Fibroblast of gingiva (primary cell): ENCODE results near the gene RC3H2.

Source experiments
- DNase-seq: peaks from one replicate; pipeline ENCODE4 v3.0.0-alpha.2; 2011; ENCODE audit warnings: low read depth

Gene RC3H2

DNA sequence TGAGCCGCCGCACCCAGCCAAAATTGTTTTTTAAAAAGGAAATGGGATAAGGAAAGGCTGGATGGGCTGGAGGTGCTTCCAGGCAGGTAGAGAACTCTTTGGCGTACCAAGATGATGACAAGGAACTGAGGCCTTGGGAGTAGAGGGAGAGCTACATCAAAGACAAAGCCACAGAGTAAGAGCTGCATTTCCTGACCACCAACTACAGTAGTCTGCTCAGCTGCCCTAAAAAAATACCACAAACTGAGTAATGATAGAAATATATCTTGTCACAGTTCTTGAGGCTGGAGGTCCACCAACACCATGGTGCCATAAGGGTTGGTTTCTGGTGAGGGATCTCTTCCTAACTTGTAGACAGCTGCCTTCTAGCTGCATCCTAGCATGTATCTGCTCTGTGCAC, 97.0 kb downstream of the RC3H2 start:
- DNase-seq = no peak

DNA sequence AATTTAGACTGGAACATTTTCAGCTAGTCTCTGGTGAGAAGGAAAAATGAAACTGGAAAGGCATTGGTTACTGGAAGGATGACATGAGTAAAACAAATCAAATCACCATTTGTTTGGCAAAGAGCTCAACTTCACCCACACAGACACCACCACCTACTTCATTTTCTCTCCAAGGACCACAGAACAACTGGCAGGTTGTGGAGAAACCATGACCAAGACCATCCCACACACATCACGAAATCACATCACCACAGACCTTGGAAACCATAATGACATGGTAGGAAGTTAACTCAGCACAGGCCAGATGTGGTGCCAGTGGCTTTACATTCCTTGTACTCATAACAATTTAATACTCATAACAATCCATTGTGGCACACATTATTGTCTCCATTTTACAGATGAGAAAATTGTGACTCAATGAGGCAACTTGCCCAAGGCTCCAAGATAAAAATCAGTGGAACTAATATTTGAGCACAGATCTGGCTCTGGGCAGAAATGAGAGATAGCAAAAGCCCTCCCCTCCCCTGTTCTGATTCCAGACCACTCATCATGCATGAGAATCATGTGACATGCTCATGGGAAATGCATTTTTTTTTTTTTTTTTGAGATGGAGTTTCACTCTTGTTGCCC, 97.8 kb downstream of the RC3H2 start:
- DNase-seq = no peak

DNA sequence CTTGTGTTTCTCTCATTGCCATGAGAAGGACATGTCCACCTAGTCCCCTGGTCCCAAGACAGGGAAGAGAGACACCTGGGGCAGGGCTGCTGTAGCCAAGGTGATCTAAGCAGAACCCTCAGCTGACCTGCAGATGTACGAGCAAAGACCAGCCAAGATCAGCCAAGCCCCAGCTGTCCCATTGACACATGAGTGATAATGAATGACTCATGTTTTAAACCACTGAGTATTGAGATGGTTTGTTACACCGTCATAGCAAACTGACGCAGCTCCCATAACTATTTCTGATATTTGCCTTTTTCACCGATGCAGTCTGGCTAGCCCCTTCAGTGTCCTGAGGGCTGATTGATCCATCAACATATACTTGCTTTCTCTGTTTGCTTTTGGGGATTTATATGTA, 98.5 kb downstream of the RC3H2 start:
- no peak for DNase-seq

DNA sequence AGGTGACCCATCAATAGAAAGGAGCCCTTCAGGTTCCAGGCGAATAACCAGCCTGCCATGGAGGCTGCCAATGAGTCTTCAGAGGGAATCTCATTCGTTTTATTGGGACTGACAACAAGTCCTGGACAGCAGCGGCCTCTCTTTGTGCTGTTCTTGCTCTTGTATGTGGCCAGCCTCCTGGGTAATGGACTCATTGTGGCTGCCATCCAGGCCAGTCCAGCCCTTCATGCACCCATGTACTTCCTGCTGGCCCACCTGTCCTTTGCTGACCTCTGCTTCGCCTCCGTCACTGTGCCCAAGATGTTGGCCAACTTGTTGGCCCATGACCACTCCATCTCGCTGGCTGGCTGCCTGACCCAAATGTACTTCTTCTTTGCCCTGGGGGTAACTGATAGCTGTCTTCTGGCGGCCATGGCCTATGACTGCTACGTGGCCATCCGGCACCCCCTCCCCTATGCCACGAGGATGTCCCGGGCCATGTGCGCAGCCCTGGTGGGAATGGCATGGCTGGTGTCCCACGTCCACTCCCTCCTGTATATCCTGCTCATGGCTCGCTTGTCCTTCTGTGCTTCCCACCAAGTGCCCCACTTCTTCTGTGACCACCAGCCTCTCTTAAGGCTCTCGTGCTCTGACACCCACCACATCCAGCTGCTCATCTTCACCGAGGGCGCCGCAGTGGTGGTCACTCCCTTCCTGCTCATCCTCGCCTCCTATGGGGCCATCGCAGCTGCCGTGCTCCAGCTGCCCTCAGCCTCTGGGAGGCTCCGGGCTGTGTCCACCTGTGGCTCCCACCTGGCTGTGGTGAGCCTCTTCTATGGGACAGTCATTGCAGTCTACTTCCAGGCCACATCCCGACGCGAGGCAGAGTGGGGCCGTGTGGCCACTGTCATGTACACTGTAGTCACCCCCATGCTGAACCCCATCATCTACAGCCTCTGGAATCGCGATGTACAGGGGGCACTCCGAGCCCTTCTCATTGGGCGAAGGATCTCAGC, 104.8 kb downstream of the RC3H2 start, which contains the start of gene OR1K1:
Gene OR1K1 (plus strand): TSS at position 58 of the 995 bp plus-strand sequence. CDS start 0 bp downstream, at position 58.
- no peak for DNase-seq

DNA sequence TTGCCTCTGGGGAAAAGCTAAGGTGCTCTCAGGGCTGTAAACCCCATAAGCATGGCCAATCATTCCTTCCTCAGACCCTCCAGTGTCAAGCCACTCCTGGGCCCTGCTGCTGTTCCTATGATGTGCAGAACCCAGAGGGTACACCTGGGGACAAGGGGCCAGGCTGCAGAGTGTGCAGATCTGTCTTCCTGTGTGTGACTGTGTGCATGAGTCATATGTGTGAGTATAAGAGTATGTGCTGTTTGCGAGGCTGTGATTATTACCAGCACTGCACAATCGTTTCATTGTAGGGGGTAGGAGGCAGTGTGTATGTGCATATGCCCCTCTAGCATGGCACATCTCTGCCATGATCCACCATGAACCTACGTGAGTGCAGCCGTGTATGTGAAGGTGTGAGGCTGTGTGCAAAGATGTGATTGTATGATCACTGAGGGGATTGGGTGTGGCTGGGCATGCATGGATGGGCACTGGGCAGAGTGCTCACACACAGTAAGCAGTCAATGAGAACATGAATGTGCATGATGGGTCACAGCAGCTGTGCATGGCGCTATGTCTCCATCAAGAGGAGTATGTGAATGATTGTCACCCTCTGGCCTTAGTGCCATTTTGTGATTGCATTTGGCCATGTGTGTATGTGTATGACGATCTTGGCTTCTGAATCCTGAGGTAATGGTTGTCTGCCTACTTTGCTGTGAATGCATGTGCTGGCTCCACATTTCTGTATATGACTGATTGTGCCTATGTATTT, 107.7 kb downstream of the RC3H2 start:
- no peak for DNase-seq
